SU-DHL-6 (cell line): ENCODE results near the gene PSMB1.

Source experiments
- CTCF ChIP-seq: fragments of 200-600 bp; sonication (generic); IDR thresholded peaks from one replicate; pipeline ENCODE4 v1.5.1; 2017; ENCODE audit warnings: antibody characterized with exemption, mild to moderate bottlenecking, low read length, moderate library complexity; ENCODE audit not compliant: insufficient read depth, poor library complexity, severe bottlenecking
- EZH2phosphoT487 ChIP-seq: fragments of 200-600 bp; sonication (generic), shearing (Covaris generic); conservative IDR thresholded peaks from 2 replicates; pipeline ENCODE4 v1.6.1; 2018; ENCODE audit warnings: mild to moderate bottlenecking, antibody characterized with exemption, low read length, moderate library complexity, mixed read lengths

GRCh38 chr6:170504479-170504878 is 48.6 kb downstream of the PSMB1 start:
- TF ChIP-seq CTCF (no peak), EZH2phosphoT487 (no peak)
